Right renal cortex interstitium (tissue), 3 donors: ENCODE measurements around the gene CD99L2. TPM values are rescaled to one million over a fixed set of nuclear protein-coding genes. Genes with fewer than 3 reads are reported as not detected.
A peak's percentile ranks its signal among the peaks of the same experiment; 100 is the strongest.

ENCODE experiments used
- DNase-seq, 3 donors: peaks; one replicate each; pipeline ENCODE4 v3.0.0-alpha.2; 2013; ENCODE audit warnings: low read depth in 3 of 3, low spot score in 2 of 3
- polyA plus RNA-seq, 3 donors: library from polyadenylated mRNA; unstranded; fragments of 120-200 nt; gene quantifications; one replicate each; pipeline ENCODE4 v1.2.1, GENCODE V29; 2013; ENCODE audit not compliant: insufficient read length in 3 of 3

Gene CD99L2
- polyA plus RNA-seq, 3 donors = 40.2 to 42.6 (median 42.5) TPM

DNA sequence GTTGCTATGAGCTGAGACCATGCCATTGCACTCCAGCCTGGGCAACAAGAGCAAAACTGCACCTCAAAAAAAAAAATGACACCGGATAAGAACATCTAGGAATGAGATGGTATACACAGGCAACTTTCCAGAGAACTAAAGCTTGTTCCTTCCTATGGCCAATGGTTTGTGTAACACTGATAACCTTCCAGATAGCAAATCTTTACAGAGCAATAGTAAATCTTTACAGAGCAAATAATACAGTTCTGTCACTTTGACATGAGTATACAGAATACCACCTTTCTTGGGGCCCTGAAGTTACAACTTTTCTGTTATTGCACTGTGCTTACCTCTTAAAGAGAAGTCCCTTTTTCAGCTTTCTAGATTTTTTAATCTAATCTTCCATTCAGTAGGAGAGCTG lies 91.6 kb downstream of the CD99L2 start:
- no peak for DNase-seq

DNA sequence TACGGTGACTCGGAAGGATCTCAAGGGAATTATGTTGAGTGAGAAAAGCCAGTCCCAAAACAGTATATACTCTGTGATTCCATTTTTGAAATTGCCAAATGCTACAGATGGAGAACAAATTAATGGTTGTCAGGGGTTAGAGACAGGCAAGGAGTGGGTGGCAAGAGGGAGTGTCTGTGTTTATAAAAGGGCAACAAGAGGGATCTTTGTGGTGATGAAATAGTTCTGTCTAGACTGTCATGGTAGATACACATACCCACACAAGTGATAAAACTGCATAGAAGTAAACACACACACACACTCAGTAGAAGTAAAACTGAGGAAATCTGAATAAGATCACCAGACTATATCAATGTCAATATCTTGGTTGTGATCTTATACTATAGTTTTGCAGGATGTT lies 92.7 kb downstream of the CD99L2 start:
- DNase-seq = no peak

DNA sequence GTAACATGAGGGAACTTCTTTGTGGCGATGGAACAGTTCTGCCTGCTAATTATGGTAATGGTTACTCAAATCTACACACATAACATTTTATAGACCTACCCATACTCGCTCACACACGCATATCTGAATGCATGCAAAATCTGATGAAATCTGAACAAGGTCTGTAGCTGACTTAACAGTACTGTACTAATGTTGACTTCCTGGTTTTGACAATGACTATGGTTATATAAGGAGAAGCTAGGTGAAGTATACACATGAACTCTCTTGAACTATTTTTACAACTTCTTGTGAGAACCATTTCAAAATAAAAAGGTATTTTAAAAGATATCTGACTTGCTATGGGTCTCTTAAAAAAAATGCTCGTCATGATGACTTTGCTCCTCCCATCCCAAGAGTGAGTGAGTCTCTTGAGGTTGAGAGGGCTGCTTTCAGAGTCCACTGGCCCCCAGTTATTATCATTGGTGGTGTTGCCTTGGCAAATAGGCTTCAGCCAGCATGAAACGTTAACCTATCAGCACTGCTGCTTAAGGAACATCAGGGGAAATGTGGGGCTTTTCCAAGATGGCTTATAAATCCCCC lies 105.4 kb downstream of the CD99L2 start:
- DNase-seq = no peak

DNA sequence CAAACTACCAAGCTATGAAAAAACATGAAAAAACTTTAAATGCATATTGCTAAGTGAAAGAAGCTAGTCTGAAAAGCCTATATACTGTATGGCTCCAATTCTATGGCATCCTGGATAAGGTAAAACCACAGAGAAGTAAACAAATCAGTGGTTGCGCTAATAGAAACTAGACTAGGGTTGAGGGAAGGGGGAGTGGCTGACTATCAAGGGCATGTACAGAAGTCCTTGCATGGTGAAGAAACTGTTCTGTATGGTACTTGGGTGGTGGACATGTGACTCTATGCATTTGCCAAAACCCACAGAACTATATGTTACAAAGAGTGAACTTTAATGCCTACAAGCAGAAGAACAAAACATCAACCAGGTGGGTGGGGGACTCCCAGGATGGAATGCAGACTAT lies 108.4 kb downstream of the CD99L2 start:
- DNase-seq = no peak

DNA sequence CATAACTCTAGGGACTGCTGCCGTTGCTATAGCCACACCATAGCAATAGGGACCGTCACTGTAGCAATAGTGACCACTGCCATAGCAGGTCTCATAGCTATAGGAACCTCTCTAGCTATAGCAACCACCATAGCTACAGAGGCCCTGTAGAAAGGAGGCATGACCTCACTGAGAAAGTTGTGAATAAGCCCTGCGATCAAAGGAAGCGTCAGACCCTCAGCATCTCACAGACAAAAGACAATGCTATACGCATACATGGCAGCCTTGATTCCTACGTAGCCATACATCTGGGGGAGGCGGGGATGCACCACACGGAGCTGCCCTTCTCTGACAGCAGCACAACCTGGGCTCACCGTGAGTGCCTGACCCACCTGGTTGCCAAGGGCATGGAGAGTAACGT lies 116.8 kb downstream of the CD99L2 start:
- DNase-seq = no peak

DNA sequence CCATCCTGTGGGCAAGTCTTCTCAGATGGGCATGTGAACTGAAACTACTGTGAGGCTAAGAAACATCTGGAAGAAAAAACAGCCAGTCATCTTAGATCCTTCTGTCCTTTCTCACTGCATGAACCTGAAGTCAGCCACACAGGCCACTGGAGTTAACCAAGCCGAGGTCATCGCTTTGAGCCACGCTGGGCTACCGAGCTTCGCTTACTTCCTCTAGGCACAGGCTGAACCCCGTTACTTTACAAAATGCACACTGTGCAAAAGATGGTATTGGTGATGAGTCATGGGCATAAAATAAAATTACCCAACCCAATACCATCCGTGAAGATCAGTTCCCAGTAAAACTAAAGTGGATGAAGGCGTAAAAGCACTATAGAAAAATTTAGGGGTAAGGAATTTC lies 119.1 kb downstream of the CD99L2 start:
- no peak for DNase-seq

DNA sequence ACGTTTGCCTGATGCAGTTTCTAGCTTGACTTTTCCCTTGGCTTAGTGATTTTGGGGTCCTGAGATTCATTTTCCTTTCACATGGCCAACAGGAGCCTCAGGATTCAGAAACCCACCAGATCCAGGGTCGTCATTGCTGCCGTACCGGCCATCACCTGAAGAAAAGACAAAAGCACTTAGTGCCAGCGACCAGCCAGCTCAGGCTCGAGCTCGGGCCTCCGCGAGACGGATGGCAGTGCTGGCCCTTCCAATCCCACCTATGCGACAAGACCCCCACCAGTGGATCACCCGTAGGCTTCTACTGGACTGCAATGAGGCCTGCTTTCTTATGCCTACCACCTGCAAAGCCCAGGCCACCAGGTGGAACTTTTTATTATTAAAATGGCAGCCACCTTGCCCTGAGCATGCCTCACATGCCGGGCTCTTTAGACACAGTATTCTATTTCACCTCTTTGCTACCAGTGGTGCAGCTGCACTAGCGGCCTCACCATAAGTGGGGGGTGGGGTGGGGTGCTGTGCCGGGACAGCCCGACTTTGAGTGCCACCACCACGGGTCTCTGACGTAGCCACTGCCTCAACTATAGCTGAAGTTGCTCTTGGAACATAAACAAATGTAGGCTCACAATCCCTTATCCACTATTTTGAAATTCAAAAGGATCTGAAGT lies 121.0 kb downstream of the CD99L2 start:
- no peak for DNase-seq

DNA sequence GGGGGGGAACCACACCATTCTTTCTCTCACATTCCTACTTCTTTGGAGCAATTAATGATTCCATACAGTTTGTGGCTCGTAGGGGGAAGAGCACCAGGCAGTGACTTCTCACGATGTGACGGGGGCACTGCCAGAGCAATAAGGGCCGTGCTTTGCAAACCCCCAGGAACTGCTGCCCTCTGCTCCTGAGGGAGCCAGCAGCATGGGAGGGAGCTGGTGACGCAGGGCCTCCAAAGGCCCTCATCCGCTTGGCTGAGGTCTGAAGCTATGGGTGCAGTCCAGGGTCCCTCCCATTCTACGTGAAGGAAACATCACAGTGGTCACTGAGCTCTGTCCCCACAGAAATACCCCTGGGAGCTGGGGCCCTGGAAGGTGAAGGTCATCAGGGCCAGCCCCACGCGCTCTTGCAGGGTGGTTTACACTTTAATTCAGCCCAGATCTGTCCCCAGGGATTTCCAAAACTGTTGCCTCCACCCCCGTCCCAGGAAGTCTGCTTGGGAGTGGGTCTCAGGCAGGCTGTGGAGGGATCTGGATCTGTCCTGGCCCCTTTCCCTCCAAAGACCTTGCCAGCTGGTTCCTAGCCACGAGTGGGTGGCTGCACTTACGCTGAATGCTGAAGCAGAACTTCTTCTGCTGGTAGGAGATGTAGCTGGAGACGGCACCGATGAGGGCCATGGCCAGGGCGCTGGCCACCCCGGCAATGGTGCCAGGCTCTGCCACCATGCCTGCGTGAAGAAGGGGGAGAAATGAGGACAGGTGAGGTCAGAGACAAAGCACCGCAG lies 122.7 kb downstream of the CD99L2 start:
- DNase-seq = no peak

DNA sequence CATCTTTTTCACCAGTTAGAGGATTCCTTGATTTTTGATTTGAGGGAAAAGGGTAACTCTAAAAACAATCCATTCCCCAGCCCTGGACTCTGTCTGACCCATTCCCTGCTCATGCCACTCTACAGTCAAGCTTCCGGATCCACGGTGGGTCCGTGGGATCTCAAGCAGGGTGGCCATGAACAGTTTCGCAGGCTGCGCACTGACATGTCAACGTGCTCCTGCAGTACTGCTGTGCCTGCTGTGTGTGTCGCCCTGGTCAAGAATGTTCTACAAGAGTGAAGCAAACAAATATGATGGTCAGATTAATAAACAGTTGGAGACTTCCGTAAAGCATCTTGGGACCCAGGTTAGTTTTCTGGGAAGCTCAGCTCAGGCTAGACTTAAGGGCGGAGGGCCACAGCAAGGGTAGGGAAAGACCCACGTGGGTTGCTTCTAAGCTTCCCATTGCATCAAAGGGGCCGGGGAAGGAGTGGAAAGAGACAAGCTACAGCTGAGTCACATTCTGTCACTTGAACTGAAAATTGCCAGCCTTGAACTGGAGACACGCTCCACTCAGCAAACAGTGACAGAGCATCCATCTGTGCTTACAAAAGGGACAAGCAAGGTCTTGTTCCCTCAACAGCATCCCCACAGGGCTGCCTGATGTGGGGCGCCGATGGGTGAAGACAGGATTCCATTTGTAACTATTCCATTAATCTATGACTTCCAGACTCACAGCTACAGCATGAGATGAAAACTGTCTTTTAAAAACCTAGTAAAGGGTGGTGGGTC lies 123.5 kb downstream of the CD99L2 start:
- DNase-seq = no peak

DNA sequence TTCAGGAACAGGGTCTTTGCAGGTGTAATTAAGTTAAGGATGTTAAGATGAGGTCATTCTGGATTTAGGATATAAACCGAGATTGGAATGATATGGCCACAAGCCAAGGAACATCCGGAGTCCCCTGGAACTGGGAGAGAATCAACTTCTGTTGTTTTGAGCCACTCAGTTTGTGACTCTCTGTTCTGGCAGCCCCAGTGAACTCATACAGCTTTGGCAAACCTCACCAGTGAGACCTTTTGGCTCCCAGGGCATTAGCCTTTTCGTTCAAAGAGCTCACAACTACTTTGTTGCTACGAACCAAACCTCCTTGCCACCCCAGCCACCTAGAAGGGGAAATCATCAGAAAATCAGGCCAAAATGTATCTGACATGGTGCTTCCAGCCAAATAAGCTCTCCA lies 124.8 kb downstream of the CD99L2 start:
- DNase-seq = no peak

DNA sequence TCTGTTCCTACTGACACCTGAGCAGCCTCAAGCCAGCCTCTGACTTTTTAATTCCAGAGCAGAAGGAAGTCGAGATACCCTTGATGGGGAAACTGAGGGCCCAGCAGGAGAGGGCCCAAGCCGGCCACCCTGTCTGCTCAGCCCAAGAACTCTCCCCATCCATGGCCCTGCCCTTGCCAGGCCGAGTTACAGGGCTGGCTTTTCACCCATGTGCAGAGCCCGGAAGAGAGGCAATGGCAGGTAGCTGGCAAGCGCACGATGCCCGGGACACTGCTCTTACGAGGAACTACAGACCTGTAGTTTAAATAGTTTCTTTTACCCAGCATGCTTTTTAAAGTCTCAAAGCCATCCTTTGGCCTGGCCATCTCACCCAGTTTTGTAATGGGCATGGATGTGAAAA lies 125.4 kb downstream of the CD99L2 start:
- no peak for DNase-seq

DNA sequence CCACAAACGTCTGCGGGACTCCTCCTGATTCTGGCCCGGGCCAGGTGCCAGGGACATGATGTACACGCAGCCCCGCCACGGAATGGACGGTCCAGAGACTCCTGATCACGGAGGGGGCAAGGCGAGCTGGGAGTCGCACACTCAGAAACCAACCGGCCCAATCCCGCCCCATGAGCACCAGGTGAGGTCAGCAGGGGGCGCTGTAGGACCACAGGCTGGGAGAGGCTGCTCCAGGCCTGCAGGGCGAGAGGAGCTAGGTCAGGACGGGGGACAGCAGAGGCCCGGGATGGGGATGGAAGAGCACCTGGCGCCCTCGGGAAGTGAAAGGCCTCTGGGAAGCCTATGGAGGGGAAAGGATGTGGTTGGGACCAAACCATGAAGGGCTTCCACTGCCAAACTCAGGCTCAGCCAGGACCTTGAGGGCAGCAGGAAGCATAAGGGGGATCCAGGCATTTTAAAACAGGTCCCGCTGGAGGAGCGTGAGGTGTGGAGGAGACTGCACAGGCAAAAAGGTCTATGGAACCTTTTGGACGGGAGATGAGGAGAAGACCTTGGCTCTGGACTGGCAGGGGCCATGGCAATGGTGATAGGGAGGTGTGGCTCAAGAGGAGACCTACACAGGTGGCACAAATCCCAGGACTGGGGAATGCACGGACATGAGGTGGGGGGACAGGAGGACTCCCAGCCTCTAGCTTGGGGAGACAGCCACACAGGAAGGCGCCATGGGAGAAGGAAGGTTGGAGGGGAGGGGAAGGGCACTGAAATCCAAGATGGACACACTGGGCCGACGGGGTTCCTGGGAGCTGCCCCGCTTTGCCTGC lies 126.1 kb downstream of the CD99L2 start:
- peak; percentile 1 to 18 (median 17) for DNase-seq

DNA sequence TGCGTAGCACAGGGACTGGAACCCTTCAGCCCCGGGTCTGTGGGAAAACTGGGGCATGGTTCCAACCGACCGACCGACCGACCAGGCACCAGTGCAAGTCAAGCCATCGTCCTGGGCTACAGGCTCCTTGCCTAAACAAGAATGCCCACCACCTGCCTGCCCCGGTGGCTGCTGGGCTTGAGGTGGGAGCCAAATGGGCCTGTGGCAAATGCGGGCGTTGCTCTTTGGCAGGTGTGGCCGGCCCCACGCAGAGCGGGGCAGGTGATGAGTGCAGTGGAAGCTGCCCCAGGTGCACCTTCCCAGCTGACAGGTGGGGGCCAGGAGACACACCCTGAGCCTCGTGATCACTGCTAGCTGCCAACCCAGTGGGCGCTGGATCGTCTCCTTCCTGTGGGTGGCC lies 127.4 kb downstream of the CD99L2 start:
- no peak for DNase-seq

DNA sequence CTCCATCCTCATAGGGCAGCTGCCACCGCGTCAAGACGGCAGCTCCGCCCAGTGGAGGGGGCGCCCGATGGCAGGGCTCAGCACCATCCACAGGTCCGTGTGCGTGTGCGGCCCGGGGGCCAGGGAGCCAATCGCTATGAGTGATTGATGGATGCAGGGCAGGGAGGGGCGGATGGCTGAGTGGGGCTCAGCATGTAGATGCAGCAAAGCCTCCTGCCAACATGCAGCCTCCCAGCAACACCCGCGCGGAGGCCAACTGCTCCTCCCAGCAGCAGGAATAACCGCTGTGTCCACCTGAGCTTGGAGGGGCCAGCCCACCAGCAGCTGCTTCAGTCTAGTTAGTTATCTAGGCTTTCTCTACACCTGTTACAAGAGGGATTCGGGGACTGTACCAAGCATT lies 127.8 kb downstream of the CD99L2 start:
- DNase-seq = no peak

DNA sequence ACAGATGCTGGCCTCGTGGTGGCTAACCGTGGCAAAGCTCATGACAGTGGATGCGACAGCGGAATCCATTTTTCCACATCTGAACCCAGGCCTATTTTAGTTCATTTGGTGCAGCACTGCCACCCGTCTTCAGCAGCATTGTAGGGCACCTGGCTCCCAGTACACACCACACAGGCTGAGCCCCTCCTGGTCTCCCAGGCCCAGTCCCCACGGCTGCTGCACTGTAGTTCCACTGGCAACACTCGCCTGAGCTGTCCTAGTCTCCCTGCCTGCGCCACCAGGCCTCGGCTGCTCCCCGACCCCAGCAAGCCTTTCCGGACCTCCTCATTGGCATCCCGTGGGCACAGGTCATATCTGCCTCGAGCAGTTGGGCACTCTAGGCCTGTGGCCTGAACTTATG lies 129.1 kb downstream of the CD99L2 start:
- DNase-seq = no peak

DNA sequence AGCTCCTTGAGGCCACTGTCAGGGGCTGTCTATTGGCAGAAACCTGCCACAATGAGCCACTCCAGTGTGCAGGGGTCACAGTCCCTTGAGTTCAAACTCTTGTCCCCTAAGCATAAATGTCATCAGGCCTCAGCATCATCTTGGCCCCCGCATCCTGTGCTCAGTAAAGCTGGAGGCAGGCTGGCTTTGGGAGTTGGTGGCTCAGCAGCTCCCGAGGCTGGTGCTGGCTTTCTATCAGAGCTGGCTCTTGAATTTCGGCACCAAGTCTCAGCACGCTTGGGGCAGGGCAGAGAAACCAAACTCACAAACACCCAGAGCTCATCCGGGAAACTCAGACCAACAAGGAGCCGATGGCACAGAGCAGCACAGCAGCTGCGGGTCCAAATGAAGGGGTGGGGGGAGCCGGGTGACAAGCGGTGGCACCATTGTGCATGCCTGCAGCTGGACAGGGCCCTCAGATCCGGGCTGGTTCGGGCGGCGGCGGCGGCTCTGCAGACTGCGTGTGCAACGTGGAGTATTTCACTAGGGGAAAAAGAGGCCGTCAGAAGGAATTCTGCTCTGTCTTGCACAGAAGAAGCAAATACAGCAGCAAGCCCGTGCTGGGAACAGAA lies 129.8 kb downstream of the CD99L2 start:
- no peak for DNase-seq

DNA sequence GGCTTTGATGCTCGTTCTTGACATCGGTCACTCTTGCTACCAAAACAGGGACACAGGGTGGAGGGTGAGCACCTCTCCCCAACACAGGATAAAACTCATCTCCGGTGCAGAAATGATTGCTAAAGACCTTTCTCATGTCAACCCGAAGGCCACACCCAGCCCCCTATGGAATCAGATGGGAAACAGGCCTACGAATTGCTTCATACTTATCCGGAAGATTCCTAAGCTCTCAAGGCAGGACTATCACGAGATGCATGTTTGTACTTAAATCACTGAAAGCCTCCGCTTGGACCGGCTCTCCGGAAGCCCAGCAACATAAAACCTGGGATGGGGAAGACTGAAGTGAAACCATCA lies 130.4 kb downstream of the CD99L2 start:
- DNase-seq = no peak

DNA sequence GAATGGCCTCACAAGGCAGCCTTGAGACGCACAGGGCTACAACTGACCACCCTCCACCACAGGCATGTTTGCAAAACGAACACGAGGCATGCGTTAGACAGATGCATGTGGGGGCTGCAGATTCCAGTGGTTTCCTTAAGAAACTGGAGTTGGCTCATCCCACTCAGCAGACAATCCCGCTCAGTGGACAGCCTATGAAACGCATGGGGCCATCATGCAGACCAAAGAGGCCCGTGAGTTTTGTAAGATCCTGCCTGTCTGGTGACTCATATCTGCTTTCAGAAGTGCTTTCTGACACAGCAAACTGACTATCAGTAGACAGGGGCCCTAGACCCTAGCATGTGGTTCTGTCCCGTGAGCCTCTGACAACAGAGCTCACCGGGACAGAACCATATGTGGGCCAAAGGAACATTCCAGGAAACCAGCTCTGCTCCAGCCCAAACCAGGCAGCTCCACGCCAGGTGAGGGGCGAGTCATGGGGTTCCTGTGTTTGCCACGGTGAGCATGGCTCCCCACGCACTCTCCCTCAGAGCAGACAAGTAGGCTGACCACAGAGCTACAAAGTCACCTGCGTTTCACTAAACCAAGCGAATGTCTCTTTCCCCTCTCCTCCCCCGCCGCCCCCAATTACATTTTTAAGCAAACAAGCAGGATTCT lies 130.9 kb downstream of the CD99L2 start:
- no peak for DNase-seq

DNA sequence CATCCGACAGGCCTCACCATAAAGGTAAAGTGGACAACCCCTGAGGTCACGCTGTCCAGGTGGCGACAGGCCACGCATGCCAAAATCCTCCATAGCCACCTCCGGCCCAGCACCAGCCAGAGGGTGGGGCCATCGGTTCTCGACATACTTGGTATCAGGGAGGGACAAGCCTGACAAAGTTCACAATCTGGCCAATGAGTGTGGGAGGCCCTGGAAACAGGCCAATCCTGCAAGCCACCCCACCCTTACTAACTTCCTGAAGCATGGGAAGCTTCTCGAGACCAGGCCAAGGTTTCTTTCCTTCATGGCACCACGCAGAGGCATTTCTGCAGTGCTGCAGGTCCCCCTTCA lies 131.4 kb downstream of the CD99L2 start:
- DNase-seq = no peak
